Right lung (tissue), 5 donors: Measurements from ENCODE around the gene ACIN1. TPM values are rescaled to one million over a fixed set of nuclear protein-coding genes. Genes with fewer than 3 reads are reported as not detected.

ENCODE experiments used
- DNase-seq, 2 donors: peaks; one replicate each; pipeline ENCODE4 v3.0.0-alpha.2; 2013
- polyA plus RNA-seq, 5 donors: library from polyadenylated mRNA; unstranded; fragments of 120-200 nt; gene quantifications; one replicate each; pipeline versions ENCODE4 v1.2.1 to v1.2.3, GENCODE V29; 2013; ENCODE audit warnings: inconsistent platforms in 1 of 5, low replicate concordance in 1 of 5; ENCODE audit not compliant: insufficient read length in 5 of 5, insufficient read depth in 1 of 5

The ACIN1 gene
- polyA plus RNA-seq, 5 donors, result 277 to 378 (median 335) TPM

DNA sequence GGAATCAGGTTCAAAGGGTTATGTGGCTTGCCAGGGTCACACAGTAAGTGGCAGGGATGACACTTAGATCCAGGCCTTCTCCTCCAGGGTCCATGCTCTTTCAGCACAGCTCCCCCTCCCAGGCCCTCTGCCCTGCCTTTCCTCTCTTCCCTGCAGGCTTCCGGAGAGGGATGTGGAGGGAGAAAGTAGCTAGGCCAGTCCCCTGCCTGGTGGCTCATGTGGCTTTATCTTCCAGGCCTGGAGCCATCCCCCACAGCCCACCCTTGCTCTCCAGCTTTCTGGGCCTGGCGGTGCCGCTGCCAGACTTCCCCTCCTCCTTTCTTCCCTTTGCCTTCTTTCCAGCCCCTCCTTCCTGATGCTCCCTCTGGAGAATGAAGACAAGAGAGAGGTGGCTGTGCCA is 51.2 kb downstream of the ACIN1 start:
- no peak for DNase-seq

DNA sequence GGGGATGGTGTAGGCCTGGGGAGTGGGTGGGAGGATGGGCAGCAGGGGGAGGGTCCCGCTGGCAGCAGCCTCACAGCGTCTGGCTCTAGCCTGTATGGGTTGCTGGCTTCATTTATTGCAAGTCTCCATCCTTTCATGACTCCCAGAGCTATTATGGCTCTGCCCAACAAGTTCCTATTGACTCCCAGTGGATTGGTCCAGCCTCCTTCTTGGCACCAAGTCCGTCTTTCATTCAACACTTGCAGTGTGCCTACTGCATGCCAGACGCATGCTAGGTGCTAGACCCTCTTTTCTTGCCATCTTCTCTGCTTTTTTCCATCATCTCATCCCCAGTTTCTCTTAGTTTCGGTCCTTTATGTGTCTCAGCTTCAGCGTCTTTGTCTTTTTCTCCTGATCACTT is 51.8 kb downstream of the ACIN1 start:
- DNase-seq, result no peak

GRCh38 chr14:23042162-23042965 is 52.6 kb downstream of the ACIN1 start, which contains the start of gene PSMB11:
Gene PSMB11 (plus strand): TSS chr14:23042212. CDS start chr14:23042226, 14 bp downstream.
- no peak for DNase-seq

GRCh38 chr14:23041729-23042128 is 53.2 kb downstream of the ACIN1 start:
- no peak for DNase-seq

- no peak for DNase-seq
Observed at GRCh38 chr14:23040100-23040499, 54.8 kb downstream of the ACIN1 start.

GRCh38 chr14:23035303-23036144 is 59.4 kb downstream of the ACIN1 start:
- no peak for DNase-seq

GRCh38 chr14:23034498-23035302 is 60.2 kb downstream of the ACIN1 start, which contains the start of gene PSMB5:
Gene PSMB5 (minus strand): TSS chr14:23034900. CDS start chr14:23034881, 19 bp downstream.
- peak; percentile 93 for DNase-seq

- no peak for DNase-seq
Observed at GRCh38 chr14:23033801-23034497, 61.0 kb downstream of the ACIN1 start.

- DNase-seq, result no peak
Observed at GRCh38 chr14:23033251-23033727, 61.6 kb downstream of the ACIN1 start.

- no peak for DNase-seq
Observed at GRCh38 chr14:23030936-23031335, 64.0 kb downstream of the ACIN1 start.

- no peak for DNase-seq
Observed at GRCh38 chr14:23028799-23029198, 66.1 kb downstream of the ACIN1 start.

DNA sequence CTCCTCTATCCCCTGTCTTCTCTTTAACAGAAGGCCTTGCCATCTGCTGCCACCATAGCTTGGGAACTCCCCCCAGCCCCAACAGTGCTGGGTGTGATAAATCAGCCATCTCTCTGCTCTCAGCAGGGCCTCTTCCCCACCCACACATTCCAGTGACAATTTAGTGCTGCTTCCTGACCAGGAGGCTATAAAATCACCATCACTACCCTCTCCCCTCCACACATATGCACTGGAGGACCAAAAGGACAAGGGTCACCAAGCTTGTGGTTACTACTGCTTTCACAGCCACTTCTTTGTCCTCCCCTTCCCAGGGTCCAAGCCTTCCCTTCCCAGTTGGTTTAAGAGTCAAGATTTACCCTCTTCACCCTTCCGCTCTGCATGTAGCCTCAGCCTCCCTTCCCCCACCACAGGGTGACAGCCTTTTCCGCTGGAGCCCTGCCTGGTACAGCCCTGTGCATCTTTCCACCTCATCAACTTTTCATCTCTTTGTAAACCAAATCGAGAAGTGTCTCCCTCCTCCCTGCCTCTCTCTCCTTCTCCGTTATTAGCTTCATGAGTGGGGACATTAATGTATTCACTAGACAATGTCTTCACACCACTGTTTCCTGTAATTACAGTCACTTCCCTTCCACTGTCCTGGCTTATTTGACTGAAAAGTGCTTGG is 69.7 kb downstream of the ACIN1 start:
- DNase-seq, result no peak

DNA sequence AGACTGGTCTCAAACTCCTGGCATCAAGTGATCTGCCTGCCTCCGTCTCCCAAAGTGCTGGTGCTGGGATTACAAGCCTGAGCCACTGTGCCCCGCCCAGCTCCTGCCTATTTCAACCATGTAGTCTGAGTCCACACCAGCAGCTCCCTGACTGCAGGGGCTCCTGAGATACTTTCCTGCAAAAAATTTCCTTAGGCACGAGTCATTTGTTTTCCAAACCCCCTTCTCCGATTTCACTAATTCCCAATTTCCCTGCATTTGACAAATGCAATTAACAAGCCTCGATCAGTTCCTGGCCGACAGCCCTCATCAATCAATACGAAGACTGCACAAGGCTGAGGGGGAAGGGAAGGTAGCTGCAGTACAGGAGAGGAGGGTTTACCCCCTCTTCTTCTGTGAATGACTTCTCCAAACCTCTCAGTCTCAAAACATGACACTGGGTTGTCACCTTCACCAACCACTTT is 70.3 kb downstream of the ACIN1 start:
- no peak for DNase-seq

DNA sequence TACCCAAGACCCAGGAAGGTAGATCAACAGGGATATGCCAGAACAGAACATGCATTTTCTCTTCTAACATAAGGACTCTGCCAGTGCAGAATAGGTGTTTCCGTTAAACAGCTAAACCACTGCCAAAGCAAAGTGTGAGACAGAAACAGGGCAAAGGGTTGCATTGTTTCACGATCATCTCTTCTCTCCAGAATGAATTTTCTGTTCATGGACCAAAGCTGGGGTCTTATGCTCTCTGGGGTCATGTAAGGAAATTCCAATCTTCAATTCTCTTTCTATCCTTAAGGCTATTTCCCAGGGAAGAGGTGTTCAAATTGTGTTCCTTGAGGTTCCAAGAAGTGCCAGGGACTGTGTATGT is 71.2 kb downstream of the ACIN1 start:
- DNase-seq, result no peak

DNA sequence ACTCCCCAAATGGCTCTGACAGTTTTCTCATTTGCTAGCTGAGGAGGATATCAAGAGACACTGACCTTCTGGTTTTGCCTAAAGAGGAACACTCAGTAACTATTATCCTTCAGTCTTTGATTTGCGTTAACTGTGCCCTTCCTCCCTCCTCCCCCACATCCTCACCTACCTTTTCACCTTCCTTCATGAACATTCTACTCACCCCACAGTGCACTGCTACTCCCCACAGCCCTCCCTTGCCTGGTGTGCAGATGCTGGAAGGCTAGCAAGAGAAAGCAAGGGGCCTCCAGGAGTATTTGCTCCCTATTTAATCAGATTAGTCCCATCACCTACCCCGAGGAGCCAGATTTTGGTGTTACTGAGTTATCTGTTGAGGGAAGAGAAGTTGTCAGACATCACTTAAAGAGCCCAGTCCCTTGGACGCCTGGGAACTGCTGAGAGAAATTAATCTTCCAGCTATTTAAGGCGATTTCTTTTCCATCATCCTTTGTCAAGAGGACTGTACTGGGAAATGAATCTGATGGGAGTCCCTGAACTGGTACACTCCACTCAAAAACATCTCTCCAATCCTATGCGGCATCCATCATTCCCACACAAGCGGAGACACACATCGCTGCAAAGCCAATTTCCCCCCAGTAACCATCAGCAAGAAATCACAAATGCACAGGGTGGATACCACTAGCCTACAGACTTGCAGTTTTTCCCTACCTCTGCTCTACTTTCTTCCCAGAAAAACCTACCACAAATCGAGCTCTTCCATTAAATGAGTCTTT is 71.7 kb downstream of the ACIN1 start:
- no peak for DNase-seq

DNA sequence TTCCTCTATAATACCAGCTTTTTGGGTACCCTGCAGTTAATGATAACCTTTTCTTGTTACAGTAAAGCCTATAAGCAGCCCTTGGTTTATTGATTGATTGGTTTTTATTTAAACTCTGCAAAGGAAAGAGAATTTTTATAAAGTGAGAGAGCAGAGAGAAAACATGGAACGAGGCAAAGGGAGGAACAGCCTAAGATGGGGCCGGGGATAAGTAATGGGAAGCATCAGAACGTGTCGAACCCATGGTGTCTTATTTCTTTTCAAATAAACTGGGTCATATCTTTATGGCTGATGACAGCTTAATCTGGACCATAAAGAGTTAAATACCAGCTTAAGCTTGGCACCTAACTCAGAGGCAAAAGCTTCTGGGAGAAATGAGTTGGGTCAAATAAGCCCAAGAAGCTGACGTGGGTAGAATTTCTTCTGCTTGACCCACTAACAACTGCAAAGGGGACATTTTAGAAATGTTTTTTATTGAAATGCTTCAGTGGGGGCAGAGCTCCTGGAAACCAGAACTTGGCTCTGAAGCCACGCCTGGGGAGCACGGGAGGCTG is 73.0 kb downstream of the ACIN1 start:
- DNase-seq, result no peak

DNA sequence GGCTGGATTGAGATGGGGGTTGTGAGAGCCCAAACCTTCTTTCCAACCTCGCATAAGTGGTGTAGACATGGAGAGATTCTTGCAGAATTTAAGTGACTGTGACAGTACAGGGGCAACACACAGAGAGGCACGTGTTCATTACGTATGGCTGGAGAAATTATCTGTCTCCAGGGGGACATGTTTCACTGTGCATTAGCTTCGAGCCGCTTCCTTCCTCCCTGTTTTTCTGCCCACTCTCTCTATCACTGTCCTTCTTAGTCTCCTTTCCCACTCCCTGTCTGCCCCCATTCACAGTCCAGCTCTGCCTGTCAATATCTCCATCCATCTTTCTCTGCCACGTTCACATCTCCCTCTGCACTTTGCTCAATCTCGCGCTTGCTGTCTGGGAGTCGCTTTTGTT is 73.5 kb downstream of the ACIN1 start:
- DNase-seq, result no peak

DNA sequence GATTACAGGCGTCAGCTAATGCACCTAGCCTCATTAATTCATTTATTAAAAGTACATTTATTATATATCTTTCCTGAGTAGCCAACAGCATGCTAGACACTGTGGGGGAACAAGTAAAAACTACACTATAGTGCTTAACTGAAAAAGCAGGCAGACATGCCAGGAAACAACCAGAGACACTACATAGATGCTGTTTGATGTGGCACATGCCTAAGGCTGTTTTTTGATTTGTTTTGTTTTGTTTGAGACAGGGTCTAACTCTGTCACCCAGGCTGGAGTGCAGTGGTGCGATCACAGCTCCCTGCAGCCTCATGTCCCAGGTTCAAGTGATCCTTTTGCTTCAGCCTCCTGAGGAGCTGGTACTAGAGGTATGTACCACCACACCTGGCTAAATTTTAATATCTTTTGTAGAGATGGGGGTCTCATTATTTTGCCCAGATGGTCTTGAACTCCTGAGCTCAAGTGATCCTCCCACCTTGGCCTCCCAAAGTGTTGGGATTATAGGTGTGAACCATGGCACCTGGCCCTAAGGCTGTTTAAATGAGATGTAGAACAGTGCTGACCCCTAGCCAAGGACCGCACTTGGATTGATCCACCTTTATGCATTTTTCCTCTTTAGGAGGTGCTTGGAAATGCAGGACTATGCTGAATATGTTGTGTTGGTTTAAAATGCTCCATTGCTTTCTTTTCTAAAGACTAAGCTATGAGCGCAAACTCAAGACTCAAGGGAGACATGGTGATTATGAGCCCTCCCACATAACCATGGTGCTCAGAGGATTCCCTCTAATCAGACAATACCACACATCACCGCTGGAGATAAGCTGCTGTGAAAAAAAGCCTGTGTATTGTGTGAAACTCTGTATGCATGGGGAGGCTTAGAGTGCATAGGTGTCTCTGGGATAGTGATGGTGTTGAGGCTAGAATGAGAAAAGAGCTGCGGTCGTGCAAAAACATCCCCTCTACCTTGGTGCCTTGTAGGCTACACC is 74.5 kb downstream of the ACIN1 start:
- DNase-seq, result no peak
